ENCODE data around the gene CTBP2.
"Not testable (repeated sequence)": the region's sequence is repeated elsewhere in the genome, so short reads cannot be mapped to it uniquely, and the experiment has no call there.

Gene CTBP2

GRCh38 chr10:125154529-125154928 is 5.8 kb downstream of the CTBP2 start:
- no peak for TF ChIP-seq CTCF (IDR thresholded peaks at IDR 0.05)
- no peak for DNase-seq (ENCODE audit: low spot score)
- H3K27ac ChIP-seq = peak overlapping the region; percentile 61 to 72
- peak overlapping the region; percentile 53 for H3K4me3 ChIP-seq

DNA sequence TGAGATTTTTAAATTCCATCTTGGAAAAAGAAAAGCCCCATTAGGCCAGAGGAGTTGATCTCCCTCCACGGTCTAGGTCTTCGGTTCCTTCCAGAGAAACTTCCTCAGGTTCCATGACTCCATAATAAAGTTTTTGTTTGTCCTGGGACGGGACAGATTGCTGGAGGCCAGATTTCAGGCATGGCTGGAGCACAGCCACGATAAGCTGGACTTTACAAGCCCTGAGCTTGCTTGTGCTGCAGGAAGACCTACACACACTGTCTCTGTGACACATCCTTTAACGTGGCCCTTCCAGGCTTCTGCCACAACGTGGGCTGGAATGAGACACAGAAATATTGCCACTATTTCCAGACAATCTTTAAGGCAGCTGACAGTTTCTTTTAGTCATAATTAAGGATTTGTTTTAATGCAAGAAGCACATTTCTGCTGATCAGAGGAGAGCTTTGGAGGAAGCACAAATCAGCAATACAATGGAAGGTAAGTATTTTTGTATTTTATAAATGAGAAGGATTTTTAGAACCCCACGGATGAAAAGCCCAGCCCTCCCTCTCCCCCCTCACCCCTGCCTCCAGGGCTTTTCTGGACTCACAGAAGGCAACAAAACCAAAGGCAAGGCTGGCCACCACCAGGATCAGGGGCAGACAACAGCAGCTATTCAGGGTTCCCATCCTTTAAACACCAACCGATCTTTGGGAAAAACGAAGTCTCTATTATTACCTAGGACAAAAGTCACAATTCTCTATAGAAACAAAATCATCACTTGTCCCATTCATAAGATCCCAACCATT is 6.5 kb downstream of the CTBP2 start:
- no peak for DNase-seq (ENCODE audit: low spot score)
- TF ChIP-seq CTCF (IDR thresholded peaks at IDR 0.05) = no peak
- Histone ChIP-seq H3K27ac (peak overlapping the region; percentile 61 to 72), H3K4me3 (peak overlapping the region; percentile 53)

DNA sequence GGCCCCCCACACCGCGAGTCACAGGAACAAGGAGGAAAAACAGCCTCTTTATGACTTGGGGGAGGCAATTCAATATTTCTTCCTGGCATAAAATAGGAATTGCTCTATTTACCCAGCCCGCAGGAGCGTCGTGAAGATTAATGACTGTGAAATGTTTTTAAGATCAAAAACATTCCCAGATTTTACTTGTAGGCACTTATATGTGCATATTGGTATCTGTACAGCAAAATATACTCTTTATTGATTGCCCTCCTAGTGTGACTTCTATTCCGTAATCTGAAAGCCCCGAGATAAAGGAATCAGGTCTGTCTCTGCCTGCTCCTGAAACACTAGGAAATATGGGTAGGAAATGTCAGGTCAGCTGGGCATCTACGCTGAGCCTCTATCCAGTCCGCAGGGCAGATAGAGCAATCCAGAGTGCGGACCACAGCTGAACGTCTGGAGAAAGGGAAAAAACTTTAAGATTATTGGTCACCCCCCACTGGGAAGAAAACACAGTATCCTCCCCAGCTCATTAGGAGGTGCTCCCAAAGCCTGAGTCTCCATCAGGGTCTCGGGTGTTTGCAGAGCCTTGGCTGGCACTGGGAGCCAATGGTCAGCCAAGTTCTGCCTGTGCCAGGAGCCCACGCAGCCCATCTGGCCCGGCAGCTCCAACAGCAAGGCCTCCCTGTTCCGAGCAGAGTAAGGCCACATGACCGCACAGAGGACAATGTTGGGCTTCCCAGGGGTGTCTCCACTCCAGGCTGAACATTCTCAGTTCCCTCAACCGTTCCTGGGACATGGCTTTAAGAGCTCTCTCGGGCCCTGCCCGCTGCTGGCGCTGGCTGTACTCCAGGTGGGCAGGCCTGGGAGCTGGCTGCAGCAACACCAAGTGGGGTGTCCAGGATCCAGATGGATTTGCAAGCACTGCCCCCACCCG is 7.7 kb downstream of the CTBP2 start:
- Histone ChIP-seq H3K27ac (peak overlapping the region; percentile 61 to 72), H3K4me3 (peak overlapping the region; percentile 47)
- no peak for TF ChIP-seq CTCF (IDR thresholded peaks at IDR 0.05)
- DNase-seq (ENCODE audit: low spot score) = no peak

DNA sequence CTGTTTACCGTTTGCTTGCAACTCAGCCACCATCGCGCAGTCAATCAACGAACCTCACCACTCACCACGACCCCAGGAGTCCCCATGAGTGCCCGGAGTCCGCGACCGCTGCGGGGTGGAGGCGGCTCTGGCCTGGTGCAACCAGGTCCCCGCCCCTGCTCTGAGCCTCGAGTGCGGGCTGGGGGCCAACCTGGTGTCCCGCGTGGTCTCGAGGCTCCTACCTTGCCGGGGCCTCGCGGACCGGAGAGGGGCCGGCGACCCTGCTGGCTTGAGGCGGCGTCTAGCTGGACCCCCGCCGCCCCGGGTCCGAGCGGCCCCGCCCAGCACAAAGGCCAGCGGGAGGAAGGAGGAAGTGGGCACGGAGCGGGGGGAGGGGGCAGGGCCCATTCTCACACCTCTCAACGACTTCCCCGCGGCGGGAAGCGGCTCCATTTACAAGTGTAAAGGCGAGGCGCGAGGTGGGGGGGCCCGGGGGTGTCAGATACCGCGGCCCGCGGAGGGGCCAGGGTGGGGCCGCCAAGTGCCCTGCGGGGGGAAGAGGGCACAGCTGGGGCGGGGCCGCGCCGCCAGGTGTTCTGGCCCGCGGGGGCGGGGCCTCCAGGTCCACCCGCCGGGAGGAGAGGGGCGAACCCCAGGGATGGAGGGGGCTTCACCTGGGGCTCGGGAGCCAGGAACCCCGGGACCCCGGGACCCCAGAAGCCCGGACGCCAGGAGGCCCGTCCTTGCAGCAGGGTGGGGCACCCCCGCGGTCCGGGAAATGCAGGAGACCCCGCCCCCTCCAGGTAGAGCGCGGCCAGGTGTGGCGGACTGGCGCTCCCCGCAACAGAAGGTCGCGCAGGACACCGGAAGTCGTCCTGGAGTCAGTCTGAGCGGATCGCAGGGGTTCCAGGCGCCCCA is 8.6 kb downstream of the CTBP2 start:
- no peak for DNase-seq (ENCODE audit: low spot score)
- peak overlapping the region; percentile 61 to 72 for H3K27ac ChIP-seq
- H3K4me3 ChIP-seq = peak overlapping the region; percentile 47
- TF ChIP-seq CTCF (IDR thresholded peaks at IDR 0.05) = no peak

DNA sequence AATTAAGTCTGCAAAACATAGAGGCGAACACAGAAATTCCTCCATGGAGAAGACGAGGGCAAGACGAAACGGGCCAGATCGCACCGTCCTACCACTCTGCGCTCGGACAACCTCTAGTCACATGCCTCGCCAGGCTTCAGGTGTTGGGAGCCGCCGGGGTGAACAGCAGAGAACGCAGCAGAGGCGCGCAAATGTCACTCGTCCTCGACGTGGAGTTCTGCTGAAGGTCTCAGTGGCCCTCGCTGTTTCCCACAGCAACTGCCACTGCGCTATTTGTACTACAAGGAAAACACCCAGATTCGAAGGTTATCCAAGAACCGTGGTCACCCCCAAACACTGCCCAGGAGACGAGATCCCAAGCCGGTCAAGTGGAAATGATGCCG is 9.2 kb downstream of the CTBP2 start:
- no peak for DNase-seq (ENCODE audit: low spot score)
- Histone ChIP-seq H3K4me3 (no peak overlapping the region), H3K27ac (peak overlapping the region in 1 of 2 donors; percentile 61)
- TF ChIP-seq CTCF (IDR thresholded peaks at IDR 0.05) = no peak

DNA sequence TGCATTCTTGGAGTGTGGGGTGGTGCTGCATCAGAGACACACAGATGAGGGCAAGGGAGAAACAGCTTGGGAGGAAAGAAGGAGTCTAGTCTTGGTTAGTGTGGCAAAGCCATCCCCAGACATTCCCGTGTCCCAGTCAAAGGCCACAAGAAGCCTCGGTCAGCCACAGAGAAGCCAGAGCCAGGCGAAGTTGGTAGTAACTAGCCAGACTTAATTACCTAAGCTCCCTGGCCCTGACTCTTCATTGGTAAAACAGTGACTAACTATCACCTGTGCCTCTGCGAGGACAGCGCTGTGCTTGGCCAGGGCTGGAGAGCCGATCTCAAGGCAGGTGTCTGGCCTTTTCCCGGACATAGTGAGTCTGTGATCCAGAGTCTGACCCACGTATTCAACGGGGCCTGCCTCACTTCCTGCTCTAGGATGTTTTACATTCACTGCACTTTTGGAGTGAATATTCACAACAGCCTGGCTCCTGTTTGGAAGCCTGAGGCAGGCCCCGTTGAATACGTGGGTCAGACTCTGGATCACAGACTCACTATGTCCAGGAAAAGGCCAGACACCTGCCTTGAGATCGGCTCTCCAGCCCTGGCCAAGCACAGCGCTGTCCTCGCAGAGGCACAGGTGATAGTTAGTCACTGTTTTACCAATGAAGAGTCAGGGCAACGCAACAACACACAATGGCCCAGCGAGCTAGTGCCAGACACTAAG is 9.8 kb downstream of the CTBP2 start:
- not testable (repeated sequence) for H3K4me3 ChIP-seq; DNase-seq (ENCODE audit: low spot score)
- peak overlapping the region in 1 of 2 donors; percentile 87 for H3K27ac ChIP-seq

Measured in coronary artery (tissue), 2 donors.